ENCODE data around the gene PCSK7. TPM values are rescaled to one million over a fixed set of nuclear protein-coding genes. Genes with fewer than 3 reads are reported as not detected.

The PCSK7 gene
- total and polyA plus RNA-seq, 2 of the 4 experiments (the other 2 are of a cell fraction) = 35.8 to 54.3 TPM

- TF ChIP-seq, protein P1, sequence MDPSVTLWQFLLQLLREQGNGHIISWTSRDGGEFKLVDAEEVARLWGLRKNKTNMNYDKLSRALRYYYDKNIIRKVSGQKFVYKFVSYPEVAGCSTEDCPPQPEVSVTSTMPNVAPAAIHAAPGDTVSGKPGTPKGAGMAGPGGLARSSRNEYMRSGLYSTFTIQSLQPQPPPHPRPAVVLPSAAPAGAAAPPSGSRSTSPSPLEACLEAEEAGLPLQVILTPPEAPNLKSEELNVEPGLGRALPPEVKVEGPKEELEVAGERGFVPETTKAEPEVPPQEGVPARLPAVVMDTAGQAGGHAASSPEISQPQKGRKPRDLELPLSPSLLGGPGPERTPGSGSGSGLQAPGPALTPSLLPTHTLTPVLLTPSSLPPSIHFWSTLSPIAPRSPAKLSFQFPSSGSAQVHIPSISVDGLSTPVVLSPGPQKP (IDR thresholded peaks at IDR 0.05; ENCODE audit: borderline replicate concordance, low read depth, low read length) = no peak
- TF ChIP-seq CHD1 (IDR thresholded peaks at IDR 0.05; ENCODE audit: low read depth, low read length) = no peak
Observed at GRCh38 chr11:117191680-117192400, 40.0 kb downstream of the PCSK7 start (continued).

DNA sequence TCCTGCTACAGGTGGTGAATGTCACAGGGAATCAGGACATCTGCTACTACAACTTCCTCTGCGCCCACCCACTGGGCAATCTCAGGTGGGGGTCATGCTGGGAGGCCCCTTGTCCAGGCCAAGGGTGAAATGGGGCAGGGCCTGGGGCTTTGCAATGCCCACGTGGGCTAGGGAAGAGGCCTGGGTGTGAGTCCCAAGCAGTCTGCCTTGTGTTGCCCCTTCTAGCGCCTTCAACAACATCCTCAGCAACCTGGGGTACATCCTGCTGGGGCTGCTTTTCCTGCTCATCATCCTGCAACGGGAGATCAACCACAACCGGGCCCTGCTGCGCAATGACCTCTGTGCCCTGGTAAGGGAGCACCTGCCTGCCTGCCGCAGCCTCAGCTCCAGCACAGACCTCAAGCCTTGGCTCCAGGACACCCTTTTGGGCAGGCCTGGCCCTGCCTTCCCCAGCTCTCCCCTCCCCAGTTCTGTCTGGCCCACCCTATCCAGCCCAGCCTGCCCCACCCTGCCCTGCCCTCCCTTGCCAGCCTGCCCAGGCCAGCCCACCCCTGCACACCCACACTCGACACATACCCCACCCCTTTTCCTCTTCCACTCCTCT lies 41.8 kb downstream of the PCSK7 start:
- no peak overlapping the region for H2BK120ac ChIP-seq (ENCODE audit: low read depth, low read length)
- no peak overlapping the region for H3K14ac ChIP-seq (replicated peaks; ENCODE audit: low read depth, low read length)
- WGBS, 2 experiments (ENCODE audit: extremely low coverage in 2 of 2, insufficient read length in 1 of 2) = 93% methylated on average over 4 of the region's 8 CpGs; no CpG with 5 or more reads in 1 of the 2 experiments
- CTCF ChIA-PET = no interaction called here
- H2AK9ac ChIP-seq (replicated peaks; ENCODE audit: low read depth, low read length, poor library complexity) = no peak overlapping the region
- in situ Hi-C loops (cut with MboI; ENCODE audit: low sequenced_read_pairs) = no loop called here
- no peak overlapping the region for H4K91ac ChIP-seq (ENCODE audit: insufficient read depth, low read depth, low read length)
- no peak overlapping the region for H4K5ac ChIP-seq (ENCODE audit: low read depth, low read length)
- H3K18ac ChIP-seq (ENCODE audit: low read depth, low read length) = no peak overlapping the region
- no peak overlapping the region for H2AK5ac ChIP-seq (ENCODE audit: low read depth, low read length)
- H3K27ac ChIP-seq (ENCODE audit: insufficient read depth, low read length) = no peak overlapping the region
- BruUV-seq (replicated peaks) = no TSS peak
- H3K23ac ChIP-seq (ENCODE audit: low read depth, low read length) = no peak overlapping the region
- H3K56ac ChIP-seq (ENCODE audit: extremely low read depth, insufficient read depth, low read length) = no peak overlapping the region
- intact Hi-C loops (cut with micrococcal nuclease) = no loop called here
- POLR2A ChIA-PET (ENCODE audit: unreplicated experiment) = no interaction called here
- no peak overlapping the region for H4K8ac ChIP-seq (ENCODE audit: low read depth in 2 of 2, low read length in 2 of 2)
- no peak overlapping the region for H2BK5ac ChIP-seq (ENCODE audit: low read depth, low read length, poor library complexity, severe bottlenecking)
- H2BK15ac ChIP-seq (ENCODE audit: low read depth, low read length) = no peak overlapping the region
- dilution Hi-C loops (cut with HindIII; ENCODE audit: low sequenced_read_pairs, unreplicated experiment) = no loop called here
- no peak for DNase-seq
- H3K9ac ChIP-seq (ENCODE audit: low read depth, low read length) = no peak overlapping the region
- H3K79me1 ChIP-seq (ENCODE audit: low read depth in 1 of 2, low read length in 2 of 2) = no peaks in the 10 kb centered on the region
- no peak overlapping the region for H2BK20ac ChIP-seq (ENCODE audit: low read depth, low read length)
- no peaks in the 10 kb centered on the region for H3K27me3 ChIP-seq (ENCODE audit: control insufficient read depth, insufficient read depth, low read length)
- ATAC-seq (ENCODE audit: low read depth) = no peak
- no peak overlapping the region for H3K4ac ChIP-seq (ENCODE audit: low read depth, low read length)
- no peaks in the 10 kb centered on the region for H3K4me1 ChIP-seq (ENCODE audit: control insufficient read depth, insufficient read depth, low read length)
- peaks cover 70% of the 10 kb centered on the region for H3K36me3 ChIP-seq (ENCODE audit: control insufficient read depth, insufficient read depth, low read length)
- no peak overlapping the region for H3K4me3 ChIP-seq (ENCODE audit: insufficient read depth, low read depth, low read length)
- H4K20me1 ChIP-seq (ENCODE audit: insufficient read depth, low read length) = no peaks in the 10 kb centered on the region
- no peak overlapping the region for H2AFZ ChIP-seq (replicated peaks; ENCODE audit: low read length, poor library complexity)
- no peaks in the 10 kb centered on the region for H3K9me3 ChIP-seq (ENCODE audit: control insufficient read depth, insufficient read depth, low read length)
- TF ChIP-seq POLR2A (IDR thresholded peaks at IDR 0.05; ENCODE audit: low read depth, low read length) (no peak), MXI1 (IDR thresholded peaks at IDR 0.05; ENCODE audit: borderline replicate concordance, low read depth, low read length) (no peak), FOS (IDR thresholded peaks at IDR 0.05; ENCODE audit: low read depth, low read length) (no peak), BHLHE40 (IDR thresholded peaks at IDR 0.05; ENCODE audit: low read depth, low read length) (no peak)
- no peak overlapping the region for H3K4me2 ChIP-seq (ENCODE audit: low read depth, low read length)
- 0 out of 2 replicates have a peak, but pooled peaks cover 4% of the 10 kb centered on the region for H3K9me1 ChIP-seq (ENCODE audit: insufficient read depth, low read length)
